ENCODE measurements around the gene LCORL. TPM values are rescaled to one million over a fixed set of nuclear protein-coding genes. Genes with fewer than 3 reads are reported as not detected.

The LCORL gene
- 5.0 and 11.4 TPM in 2 replicates for total RNA-seq (2012; rRNA removed)
- polyA plus RNA-seq (2012; rRNA removed) = 1.3 and 2.1 TPM in 2 replicates
- polyA plus RNA-seq (2012; cell fraction: cytosol; rRNA removed) = 2.1 and 3.2 TPM in 2 replicates
- polyA plus RNA-seq (2012; cell fraction: nucleus; rRNA removed; ENCODE audit: low replicate concordance) = 2.2 and 3.1 TPM in 2 replicates
- percentile 73 among the genes with signal in this experiment for Bru-seq, nascent RNA
- BruChase-seq, experiment 1, labeled RNA remaining after a 6-hour chase = percentile 58 among the genes with signal in this experiment
- percentile 64 among the genes with signal in this experiment for BruChase-seq, experiment 2, labeled RNA remaining after a 2-hour chase
- long read RNA-seq, full-length matches to known transcripts = 4 of 9 reads
- long read RNA-seq, partial matches to known transcripts = 2 of 9 reads
- long read RNA-seq, other reads (novel, unspliced or antisense) = 3 of 9 reads

DNA sequence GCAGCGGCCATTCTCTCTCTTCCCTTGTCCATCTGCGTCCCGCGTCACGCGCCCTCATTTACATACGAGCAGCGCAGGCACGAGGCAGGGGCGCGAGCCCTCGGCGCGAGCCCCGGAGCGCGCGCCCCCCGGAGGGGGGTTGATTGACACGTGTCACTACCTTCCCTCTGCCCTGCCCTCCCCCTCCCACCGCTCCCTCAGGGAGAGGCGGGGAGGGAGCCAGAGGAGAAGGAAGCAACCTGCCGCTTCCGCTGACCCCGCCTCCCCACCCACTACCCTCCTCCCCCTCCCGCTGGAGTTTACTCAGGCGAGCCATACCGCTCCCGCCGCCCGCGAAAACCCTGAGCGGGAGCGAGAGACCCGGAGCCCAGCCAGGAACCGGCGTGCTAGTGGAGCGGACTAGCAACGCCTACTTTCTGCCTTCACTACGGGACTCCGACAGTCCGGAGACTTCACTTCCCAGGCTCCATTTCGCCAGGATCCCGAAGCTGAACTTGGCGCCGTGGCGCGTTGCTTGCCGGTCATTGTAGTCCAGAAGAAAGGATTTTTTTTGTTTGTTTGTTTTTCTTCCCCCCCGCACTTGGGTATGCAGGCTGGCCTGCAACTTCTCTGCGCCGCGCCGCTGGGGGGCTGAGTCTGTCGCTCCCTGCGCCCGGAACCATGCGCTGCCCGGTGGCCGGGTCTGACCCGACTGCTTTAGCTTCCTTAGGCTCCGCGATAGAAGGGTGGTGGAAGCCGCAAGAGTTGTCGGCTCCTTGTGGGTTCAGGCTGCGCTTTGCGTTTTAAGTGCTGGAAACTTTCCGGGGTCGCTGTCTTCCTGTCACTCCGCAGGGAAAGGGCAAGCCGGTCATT is at the start of gene LCORL:
Gene LCORL (minus strand): TSS at position 36 of the 852 bp plus-strand sequence. CDS start 4 bp downstream, at position 32.
- BruUV-seq (replicated peaks) = no TSS peak
- H2AK5ac ChIP-seq (ENCODE audit: low read depth, low read length) = peak within 1 kb of the TSS; percentile 86
- H3K4ac ChIP-seq (ENCODE audit: low read depth, low read length) = peak within 1 kb of the TSS; percentile 83
- peak within 1 kb of the TSS; percentile 93 for H2AK9ac ChIP-seq (replicated peaks; ENCODE audit: low read depth, low read length, poor library complexity)
- peak; percentile 86 for ATAC-seq (ENCODE audit: low read depth)
- H3K9me3 ChIP-seq (ENCODE audit: control insufficient read depth, insufficient read depth, low read length) = no peaks in the 10 kb centered on the region
- peak within 1 kb of the TSS; percentile 99 for H3K4me2 ChIP-seq (ENCODE audit: low read depth, low read length)
- peak within 1 kb of the TSS; percentile 57 for H3K27ac ChIP-seq (ENCODE audit: insufficient read depth, low read length)
- H2BK15ac ChIP-seq (ENCODE audit: low read depth, low read length) = no peak within 1 kb of the TSS
- H3K79me1 ChIP-seq (ENCODE audit: low read depth in 1 of 2, low read length in 2 of 2) = peaks cover 2 to 13% of the 10 kb centered on the region in 2 experiments; a peak in 2 of 4 replicates
- peak within 1 kb of the TSS; percentile 92 for H3K23ac ChIP-seq (ENCODE audit: low read depth, low read length)
- H3K4me3 ChIP-seq (ENCODE audit: insufficient read depth, low read depth, low read length) = peak within 1 kb of the TSS; percentile 82
- POLR2A ChIA-PET (ENCODE audit: unreplicated experiment) = no interaction called here
- H3K56ac ChIP-seq (ENCODE audit: extremely low read depth, insufficient read depth, low read length) = peak within 1 kb of the TSS; percentile 62; the same call in 1 of the 2 replicates
- intact Hi-C loops (cut with micrococcal nuclease) (loop anchor here (2.0 to 10.0 kb wide), 7 partner anchors 21 to 571 kb away; partner anchors contain the start of genes DCAF16, LAP3 and NCAPG), in situ Hi-C loops (cut with MboI; ENCODE audit: low sequenced_read_pairs) (loop anchor here (5.0 to 25.0 kb wide), 2 partner anchors 205 to 435 kb away; partner anchors contain the start of gene LAP3), dilution Hi-C loops (cut with HindIII; ENCODE audit: low sequenced_read_pairs, unreplicated experiment) (no loop called here)
- peak within 1 kb of the TSS; percentile 81 for H3K14ac ChIP-seq (replicated peaks; ENCODE audit: low read depth, low read length)
- H4K8ac ChIP-seq (ENCODE audit: low read depth in 2 of 2, low read length in 2 of 2) = peak within 1 kb of the TSS in 1 of 2 experiments; percentile 25; a peak in 1 of 4 replicates
- H3K4me1 ChIP-seq (ENCODE audit: control insufficient read depth, insufficient read depth, low read length) = no peaks in the 10 kb centered on the region
- H2BK20ac ChIP-seq (ENCODE audit: low read depth, low read length) = no peak within 1 kb of the TSS
- peak within 1 kb of the TSS; percentile 70 for H2BK120ac ChIP-seq (ENCODE audit: low read depth, low read length)
- no peak within 1 kb of the TSS for H4K5ac ChIP-seq (ENCODE audit: low read depth, low read length)
- H3K36me3 ChIP-seq (ENCODE audit: control insufficient read depth, insufficient read depth, low read length) = no peaks in the 10 kb centered on the region
- no peak within 1 kb of the TSS; the same call in 1 of the 2 replicates for H3K18ac ChIP-seq (ENCODE audit: low read depth, low read length)
- H2AFZ ChIP-seq (replicated peaks; ENCODE audit: low read length, poor library complexity) = peak within 1 kb of the TSS; percentile 96
- H3K27me3 ChIP-seq (ENCODE audit: control insufficient read depth, insufficient read depth, low read length) = no peaks in the 10 kb centered on the region
- DNase-seq = peak; percentile 95
- CTCF ChIA-PET = interaction anchor here (0.6 to 0.8 kb wide), 2 partner anchors 212 to 217 kb away, joined by 3 to 5 read pairs; partner anchors contain the start of gene DCAF16
- H3K9me1 ChIP-seq (ENCODE audit: insufficient read depth, low read length) = no peaks in the 10 kb centered on the region
- WGBS, 2 experiments (ENCODE audit: extremely low coverage in 2 of 2, insufficient read length in 1 of 2) = 0% methylated on average over 11 of the region's 71 CpGs; no CpG with 5 or more reads in 1 of the 2 experiments
- TF ChIP-seq, protein P1, sequence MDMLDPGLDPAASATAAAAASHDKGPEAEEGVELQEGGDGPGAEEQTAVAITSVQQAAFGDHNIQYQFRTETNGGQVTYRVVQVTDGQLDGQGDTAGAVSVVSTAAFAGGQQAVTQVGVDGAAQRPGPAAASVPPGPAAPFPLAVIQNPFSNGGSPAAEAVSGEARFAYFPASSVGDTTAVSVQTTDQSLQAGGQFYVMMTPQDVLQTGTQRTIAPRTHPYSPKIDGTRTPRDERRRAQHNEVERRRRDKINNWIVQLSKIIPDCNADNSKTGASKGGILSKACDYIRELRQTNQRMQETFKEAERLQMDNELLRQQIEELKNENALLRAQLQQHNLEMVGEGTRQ (IDR thresholded peaks at IDR 0.05; ENCODE audit: low read depth, low read length) = peak; percentile 71; the same call in 1 of the 2 replicates
- TF ChIP-seq NFE2L2 (IDR thresholded peaks at IDR 0.05; ENCODE audit: low read depth, low read length) (no peak), MAZ (IDR thresholded peaks at IDR 0.05; ENCODE audit: borderline replicate concordance, low read depth, low read length) (no peak; the same call in none of the 2 replicates), CEBPB (IDR thresholded peaks at IDR 0.05; ENCODE audit: low read depth, low read length) (no peak), BHLHE40 (IDR thresholded peaks at IDR 0.05; ENCODE audit: low read depth, low read length) (peak; percentile 60), RFX5 (IDR thresholded peaks at IDR 0.05; ENCODE audit: low read depth, low read length) (no peak), RAD21 (IDR thresholded peaks at IDR 0.05; ENCODE audit: low read length) (0 out of 2 replicates have a peak, but pooled peaks have one; percentile 1), MXI1 (IDR thresholded peaks at IDR 0.05; ENCODE audit: borderline replicate concordance, low read depth, low read length) (peak; percentile 91; the same call in 1 of the 2 replicates), POLR2A (IDR thresholded peaks at IDR 0.05; ENCODE audit: low read depth, low read length) (no peak), RCOR1 (IDR thresholded peaks at IDR 0.05; ENCODE audit: insufficient replicate concordance, low read length) (no peak)
- peak within 1 kb of the TSS; percentile 12; the same call in 1 of the 2 replicates for H4K91ac ChIP-seq (ENCODE audit: insufficient read depth, low read depth, low read length)
- peak within 1 kb of the TSS; percentile 59 for H2BK5ac ChIP-seq (ENCODE audit: low read depth, low read length, poor library complexity, severe bottlenecking)
- peaks cover 5% of the 10 kb centered on the region; the same call in 1 of the 2 replicates for H4K20me1 ChIP-seq (ENCODE audit: insufficient read depth, low read length)
- peak within 1 kb of the TSS; percentile 79 for H3K9ac ChIP-seq (ENCODE audit: low read depth, low read length)
